ENCODE data around the gene EML3.
A peak's percentile ranks its signal among the peaks of the same experiment; 100 is the strongest.

EML3 gene

DNA sequence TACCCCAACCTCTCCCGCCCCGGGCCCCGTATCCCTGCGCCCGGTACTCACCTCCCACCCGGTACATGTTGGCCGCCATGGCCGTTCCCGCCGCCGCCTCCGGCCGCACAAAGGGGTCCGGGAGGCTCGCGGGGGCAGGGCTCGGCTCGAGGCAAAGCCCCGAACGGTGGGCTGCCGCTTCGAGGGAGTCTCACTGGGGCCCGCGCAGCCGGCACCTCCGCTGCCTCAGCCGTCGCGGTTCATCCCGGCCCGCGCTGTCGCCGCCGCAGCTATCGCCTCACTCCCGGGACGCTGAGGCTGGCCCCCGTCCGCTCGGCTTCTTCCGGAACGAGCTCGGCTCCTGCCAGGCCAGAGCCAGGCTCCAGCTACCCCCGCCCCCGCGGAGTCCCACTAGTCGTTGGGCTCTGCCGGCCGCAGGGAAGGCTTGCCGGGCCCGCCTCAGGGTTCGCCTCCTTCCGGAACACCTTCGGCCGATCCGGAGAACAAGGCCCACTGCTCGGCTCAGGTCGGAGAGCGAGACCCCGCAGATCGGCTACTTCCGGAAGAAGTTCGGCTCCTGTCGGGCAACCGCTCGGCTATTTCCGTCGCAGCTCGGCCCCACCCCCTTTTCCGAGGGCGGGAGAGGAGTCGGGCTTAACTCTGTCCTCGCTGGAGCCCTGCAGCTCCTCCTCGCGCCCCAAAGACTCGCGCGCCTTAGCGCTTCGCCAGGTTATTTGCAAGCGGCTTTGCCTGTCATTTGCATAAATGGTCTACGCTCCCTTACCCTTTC, 11.0 kb downstream of the EML3 start, which contains the start of gene MTA2:
Gene MTA2, minus strand, starts transcription at position 494 of the 769 bp plus-strand sequence. Its CDS starts 415 bp downstream, at position 79.
- H3K4me1 ChIP-seq: no peaks in the 10 kb centered on the region
- TF ChIP-seq, protein P1, sequence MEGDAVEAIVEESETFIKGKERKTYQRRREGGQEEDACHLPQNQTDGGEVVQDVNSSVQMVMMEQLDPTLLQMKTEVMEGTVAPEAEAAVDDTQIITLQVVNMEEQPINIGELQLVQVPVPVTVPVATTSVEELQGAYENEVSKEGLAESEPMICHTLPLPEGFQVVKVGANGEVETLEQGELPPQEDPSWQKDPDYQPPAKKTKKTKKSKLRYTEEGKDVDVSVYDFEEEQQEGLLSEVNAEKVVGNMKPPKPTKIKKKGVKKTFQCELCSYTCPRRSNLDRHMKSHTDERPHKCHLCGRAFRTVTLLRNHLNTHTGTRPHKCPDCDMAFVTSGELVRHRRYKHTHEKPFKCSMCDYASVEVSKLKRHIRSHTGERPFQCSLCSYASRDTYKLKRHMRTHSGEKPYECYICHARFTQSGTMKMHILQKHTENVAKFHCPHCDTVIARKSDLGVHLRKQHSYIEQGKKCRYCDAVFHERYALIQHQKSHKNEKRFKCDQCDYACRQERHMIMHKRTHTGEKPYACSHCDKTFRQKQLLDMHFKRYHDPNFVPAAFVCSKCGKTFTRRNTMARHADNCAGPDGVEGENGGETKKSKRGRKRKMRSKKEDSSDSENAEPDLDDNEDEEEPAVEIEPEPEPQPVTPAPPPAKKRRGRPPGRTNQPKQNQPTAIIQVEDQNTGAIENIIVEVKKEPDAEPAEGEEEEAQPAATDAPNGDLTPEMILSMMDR (IDR thresholded peaks at IDR 0.05; ENCODE audit: low read depth, low read length): no peak
- H3K36me3 ChIP-seq: peaks cover 21% of the 10 kb centered on the region

GRCh38 chr11:62601122-62601371, 11.5 kb downstream of the EML3 start:
- no peak for DNase-seq
- Histone ChIP-seq H3K27me3 (no peaks in the 10 kb centered on the region), H3K4me3 (ENCODE audit: low read depth, low read length) (peak overlapping the region; percentile 84), H3K9me3 (no peaks in the 10 kb centered on the region), H3K36me3 (peaks cover 26% of the 10 kb centered on the region), H3K4me1 (no peaks in the 10 kb centered on the region)
- TF ChIP-seq, protein P1 (IDR thresholded peaks at IDR 0.05; ENCODE audit: low read depth, low read length): no peak

More for the DNA sequence above, 11.0 kb downstream of the EML3 start, which contains the start of gene MTA2:
- peak; percentile 96 for DNase-seq
- Histone ChIP-seq H3K27me3 (no peaks in the 10 kb centered on the region), H3K4me3 (ENCODE audit: low read depth, low read length) (peak within 1 kb of the TSS; percentile 84), H3K9me3 (no peaks in the 10 kb centered on the region)

DNA sequence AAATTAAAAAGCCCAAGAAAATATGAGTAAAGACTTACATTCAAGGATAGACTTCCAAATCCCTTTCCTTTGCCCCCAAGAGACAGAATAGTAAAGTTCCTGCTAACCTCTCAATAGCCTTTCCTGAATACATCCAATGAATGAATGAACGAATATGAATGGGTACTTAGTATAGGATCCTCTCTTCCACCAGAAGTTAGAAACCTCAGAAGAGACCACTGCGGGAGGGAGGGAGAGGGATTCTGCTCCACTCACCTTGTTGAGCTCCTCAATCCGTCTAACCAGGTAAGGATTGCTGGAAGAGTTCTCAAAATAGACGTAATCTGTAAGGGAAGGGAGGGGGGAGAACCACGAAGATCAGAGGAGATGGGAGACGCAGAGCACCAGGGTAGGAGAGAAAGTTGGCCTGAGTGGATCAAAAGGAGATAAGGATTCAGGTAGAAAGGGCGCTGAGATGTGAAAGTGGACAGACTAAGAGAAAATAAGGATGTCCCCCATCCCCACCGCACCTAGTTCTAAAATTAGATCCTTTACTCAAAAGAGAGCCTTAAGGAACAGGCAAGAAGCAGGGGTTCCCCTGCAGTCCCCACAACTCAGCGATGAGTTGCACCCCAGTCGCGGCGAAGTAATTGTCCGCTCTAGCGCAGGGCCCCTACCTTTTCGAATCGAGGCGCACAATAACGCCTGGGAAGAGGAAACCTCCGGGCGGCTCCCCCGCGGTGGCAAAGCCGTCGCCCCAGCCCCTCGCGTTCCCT, 12.0 kb downstream of the EML3 start:
- TF ChIP-seq, protein P1 (IDR thresholded peaks at IDR 0.05; ENCODE audit: low read depth, low read length): no peak
- no peaks in the 10 kb centered on the region for H3K27me3 ChIP-seq
- H3K36me3 ChIP-seq: peaks cover 29% of the 10 kb centered on the region
- no peak for DNase-seq
- no peaks in the 10 kb centered on the region for H3K4me1 ChIP-seq
- peak overlapping the region; percentile 84 for H3K4me3 ChIP-seq (ENCODE audit: low read depth, low read length)
- H3K9me3 ChIP-seq: no peaks in the 10 kb centered on the region

GRCh38 chr11:62599901-62600300, 12.7 kb downstream of the EML3 start:
- TF ChIP-seq, protein P1 (IDR thresholded peaks at IDR 0.05; ENCODE audit: low read depth, low read length): no peak
- no peaks in the 10 kb centered on the region for H3K27me3 ChIP-seq
- DNase-seq: no peak
- H3K4me3 ChIP-seq (ENCODE audit: low read depth, low read length): peak overlapping the region; percentile 84
- H3K4me1 ChIP-seq: no peaks in the 10 kb centered on the region
- H3K9me3 ChIP-seq: no peaks in the 10 kb centered on the region
- H3K36me3 ChIP-seq: peaks cover 34% of the 10 kb centered on the region

DNA sequence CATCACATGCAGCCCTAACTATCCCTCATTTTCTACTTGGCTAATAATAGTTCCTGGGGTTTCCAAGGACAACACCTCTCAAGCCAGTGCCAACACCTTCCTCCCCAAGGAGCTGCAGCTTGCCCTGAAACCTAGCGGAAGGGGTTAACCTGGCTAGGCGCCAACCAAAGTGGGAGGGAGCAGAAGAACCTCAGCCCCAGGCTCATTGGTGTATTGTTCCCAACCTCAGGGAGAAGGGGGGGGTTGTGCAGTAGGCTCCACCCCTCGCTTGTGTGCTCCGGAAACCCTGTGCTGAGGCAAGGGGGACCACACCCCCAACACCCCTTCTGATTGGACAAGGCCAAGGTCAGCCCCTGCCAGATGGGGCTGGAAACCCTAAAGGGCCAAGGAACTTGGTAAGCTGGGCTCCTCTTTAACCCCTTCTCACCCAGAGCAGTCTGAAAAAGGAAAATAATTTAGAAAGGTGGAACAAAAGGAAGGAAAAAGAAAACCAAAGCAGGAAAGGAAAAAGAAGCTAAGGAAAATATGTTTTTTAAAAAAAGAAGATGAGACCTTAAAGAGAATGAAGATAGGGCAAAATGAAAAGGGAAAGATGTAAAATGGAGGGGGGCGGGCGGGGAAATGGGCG, 13.4 kb downstream of the EML3 start:
- DNase-seq: peak; percentile 94
- Histone ChIP-seq H3K4me3 (ENCODE audit: low read depth, low read length) (peak overlapping the region; percentile 84), H3K4me1 (no peaks in the 10 kb centered on the region), H3K9me3 (no peaks in the 10 kb centered on the region), H3K36me3 (peaks cover 34% of the 10 kb centered on the region), H3K27me3 (no peaks in the 10 kb centered on the region)
- TF ChIP-seq, protein P1 (IDR thresholded peaks at IDR 0.05; ENCODE audit: low read depth, low read length): no peak

All from BE2C (cell line).